ENCODE measurements around the gene DCTN3.
"Not testable (repeated sequence)": the region's sequence is repeated elsewhere in the genome, so short reads cannot be mapped to it uniquely, and the experiment has no call there.

The DCTN3 gene

DNA sequence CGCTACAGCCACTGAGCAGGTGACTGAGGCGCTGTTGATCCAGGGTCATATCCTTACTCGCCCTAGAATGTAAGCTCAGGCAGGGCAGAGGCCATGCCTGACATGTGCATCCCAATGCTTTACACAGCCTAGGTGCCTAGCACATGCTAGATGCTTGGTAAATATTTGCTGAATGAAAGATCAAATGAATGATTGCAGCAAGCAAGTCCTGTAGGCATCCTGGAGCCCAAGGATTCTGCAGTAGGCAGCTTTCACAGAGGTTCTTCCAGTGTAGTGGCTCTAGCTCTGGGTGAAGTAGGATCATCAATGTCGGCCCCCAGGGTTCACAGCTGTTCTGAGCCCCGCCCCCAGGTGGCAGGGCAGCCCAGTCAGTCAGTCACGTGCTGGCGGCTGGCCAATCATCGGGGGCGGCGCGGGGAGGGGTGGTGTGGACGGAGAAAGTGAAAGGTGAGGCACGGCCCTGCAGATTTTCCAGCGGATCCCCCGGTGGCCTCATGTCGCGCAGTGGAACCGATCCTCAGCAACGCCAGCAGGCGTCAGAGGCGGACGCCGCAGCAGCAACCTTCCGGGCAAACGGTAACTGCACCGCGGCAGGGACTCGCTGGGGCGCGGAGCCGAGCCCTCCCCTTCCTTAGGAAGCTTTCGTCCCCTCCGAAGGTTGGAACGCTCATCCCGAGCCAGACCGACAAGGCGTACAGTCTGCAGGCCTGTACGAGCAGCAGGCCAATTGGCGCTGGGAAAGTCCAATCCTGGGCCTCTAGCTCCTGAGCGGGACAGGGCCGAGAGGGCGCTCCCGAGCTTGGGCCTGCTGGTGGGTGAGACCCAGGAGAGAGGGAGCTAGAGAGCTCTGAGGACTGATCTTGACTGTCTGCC, 26.2 kb upstream of the DCTN3 start, which contains the start of gene GALT:
Gene GALT, plus strand, starts transcription at position 465 of the 873 bp plus-strand sequence. Its CDS starts 30 bp downstream, at position 495.
- DNase-seq = peak; percentile 97

DNA sequence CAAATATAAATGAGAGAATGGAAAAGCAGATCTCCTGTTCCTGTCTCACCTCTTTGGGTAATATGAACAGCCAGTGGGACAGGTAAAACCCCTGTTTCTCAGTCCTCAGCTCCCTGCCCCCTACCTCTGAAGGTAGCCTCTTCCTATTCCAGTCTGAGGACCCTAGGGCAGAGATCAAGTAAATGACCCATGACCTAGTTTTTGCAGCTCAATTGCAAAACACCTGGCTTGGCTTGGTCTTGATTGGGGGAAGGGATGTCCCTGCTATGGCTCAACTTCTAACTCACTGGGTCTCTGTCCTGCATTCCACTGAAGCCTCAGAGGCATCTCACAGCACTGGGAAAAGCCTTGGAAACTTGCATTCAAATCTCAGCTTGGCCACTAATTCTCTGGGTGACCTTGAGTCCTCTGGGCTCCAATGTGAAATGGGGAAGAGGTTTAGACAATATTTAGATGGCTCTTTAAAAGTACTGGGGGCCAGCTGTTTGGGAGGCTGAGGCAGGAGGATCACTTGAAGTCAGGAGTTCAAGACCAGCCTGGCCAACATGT, 24.5 kb upstream of the DCTN3 start:
- DNase-seq = no peak

DNA sequence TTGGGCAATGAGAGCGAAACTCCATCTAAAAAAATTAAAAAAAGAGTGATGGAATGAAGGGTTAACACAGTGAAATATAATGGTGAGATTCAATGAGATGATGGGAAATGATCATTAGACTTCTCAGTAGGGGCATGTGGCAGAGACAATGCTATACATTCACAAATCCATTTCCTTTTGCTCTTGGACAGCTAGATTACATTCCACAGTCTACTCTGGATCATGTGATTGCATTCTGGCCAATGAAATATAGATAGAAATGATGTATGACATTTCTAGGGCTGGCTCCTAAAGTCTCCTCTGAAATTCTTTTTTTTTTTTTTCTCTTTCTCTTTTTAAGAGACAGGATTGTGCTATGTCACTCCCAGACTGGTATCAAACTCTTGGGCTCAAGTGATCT, 22.4 kb upstream of the DCTN3 start:
- DNase-seq = no peak

DNA sequence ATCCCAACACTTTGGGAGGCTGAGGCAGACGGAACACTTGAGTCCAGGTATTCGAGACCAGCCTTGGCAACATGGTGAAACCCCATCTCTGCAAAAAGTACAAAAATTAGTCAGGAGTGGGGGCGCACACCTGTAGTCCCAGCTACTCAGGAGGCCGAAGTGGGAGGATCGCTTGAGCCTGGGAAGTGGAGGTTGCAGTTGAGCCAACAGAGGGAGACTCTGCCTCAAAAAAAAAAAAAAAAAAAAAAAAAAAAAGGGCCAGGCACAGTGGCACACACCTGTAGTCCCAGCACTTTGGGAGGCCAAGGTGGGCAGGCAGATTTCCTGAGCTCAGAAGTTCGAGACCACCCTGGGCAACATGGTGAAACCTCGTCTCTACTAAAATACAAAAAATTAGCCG, 19.0 kb upstream of the DCTN3 start:
- DNase-seq = not testable (repeated sequence)

DNA sequence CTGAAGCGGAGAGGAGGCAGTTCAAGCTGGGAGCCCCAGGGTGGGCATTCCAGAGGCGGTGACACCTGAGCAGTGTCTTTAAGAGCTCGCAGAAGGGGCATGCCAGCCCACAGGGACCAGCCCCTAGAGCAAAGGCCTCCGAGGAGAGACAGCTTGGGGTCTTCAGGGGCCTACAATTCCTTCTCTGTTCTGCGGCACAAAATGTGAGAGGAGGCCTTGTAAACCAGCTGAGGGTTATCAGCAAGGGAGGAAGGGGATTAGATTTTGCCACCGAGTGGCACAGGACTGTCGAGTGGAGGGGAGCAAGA, 17.8 kb upstream of the DCTN3 start:
- no peak for DNase-seq

DNA sequence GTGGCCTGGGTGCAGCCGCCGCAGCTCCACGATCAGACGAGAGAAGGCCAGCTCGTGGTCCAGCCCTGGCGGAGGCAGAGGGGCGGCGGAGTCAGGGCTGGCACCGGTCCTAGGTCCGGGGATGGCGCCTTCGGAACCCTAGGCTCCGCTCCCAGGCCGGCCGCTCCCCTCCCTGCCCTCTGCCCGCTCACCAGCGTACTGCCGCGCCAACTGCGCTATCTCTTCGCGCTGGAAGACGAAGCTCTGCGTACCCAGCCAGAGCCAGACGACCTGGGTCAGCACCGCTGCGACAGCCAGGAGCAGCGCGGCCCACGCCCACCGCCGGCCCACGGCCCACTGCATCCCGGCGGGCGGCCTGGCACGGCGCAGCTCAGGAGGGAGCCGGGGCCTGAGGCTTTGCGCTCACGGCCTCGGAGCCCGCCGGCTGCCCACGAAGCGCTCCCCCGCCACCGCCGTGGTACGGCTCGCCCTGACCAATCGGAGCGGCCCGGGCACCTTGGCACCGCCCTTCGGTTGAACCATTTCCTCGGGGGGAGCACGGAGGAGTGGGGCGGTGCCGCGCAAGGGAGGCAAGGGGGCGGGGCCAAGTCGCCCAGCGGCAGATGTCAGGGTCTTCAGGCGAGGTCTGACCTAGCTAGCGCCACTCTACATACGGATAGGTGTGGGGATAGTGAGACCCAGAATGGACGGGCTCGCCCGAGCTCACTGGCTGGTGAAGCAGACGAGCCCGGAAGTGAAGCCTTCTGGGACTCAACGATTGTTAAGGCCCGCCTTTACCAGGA, 17.3 kb upstream of the DCTN3 start, which contains the start of gene SIGMAR1:
Gene SIGMAR1, minus strand, starts transcription at position 432 of the 782 bp plus-strand sequence. Its CDS starts 90 bp downstream, at position 342.
- DNase-seq = peak; percentile 90

DNA sequence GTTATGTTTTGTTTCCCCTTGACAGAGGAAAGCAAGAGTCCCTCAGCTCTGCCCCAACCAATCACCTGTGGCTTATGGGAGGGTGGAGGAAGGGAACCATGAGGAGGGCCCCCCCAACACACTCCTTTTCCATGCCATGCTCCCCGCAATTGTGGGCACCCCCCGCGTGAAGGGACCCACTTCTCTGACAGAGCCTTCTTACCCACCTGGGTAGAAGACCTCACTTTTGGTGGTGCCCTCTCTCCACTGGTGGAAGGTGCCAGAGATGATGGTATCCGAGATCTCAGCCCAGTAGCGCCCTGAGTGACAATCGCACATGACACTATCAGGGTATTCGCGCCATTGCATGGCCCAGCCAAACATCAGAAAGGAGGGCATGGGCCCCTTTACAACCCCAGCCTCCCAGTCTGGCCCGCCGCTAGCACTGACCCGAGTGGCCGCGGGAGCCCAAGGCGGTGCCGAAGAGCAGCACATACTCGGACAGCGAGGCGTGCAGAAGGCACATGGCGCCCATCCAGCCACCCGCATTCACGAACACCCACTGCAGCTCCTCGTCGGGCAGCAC, 16.6 kb upstream of the DCTN3 start:
- no peak for DNase-seq

DNA sequence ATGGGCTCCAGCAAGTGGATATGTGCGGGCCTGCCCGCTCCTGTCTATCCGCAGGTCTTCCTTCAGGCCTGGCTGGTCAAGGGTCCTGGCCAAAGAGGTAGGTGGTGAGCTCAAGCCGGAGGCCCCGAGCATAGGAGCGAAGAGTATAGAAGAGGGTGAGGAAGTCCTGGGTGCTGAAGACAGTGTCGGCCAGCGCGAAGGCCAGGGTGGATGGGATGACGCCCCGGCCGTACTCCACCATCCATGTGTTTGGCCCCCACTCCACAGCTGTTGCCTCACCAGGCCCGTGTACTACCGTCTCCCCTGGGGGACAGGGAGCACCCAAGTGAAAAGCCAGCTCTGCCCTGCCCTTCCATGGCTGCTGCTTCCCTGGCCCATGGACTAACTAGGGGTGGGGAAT, 15.3 kb upstream of the DCTN3 start:
- no peak for DNase-seq

DNA sequence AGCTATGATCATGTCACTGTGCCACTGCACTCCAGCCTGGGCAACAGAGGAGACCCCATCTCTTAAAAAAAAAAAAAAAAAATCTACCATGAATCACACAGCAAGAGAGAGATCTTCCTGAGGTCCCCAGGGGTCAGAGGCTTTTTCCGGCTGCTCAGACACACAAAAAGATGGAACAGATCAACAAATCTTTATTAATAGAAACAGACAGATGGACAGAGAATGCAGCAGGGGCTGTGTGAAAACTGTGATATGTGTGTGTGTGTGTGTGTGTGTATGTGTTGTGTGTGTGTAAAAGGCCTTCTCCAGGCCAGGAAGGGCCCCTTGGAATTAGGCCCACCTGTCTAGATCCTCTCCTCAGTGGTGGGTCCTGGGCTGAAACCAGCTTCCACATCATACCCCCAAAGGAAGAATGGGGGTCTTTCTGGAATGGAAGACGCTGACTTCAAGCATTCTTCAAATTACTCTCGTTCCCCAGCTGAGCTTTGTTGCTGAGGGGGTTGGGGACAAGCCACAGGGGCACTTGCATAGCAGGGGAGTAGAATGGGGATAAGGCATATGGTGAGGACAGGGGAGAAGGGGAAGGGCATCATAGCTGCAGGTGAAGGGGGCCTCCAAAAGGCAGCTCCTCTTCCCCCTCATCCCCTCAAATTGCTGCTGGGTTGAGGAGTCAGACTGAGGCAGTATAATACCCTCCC, 14.4 kb upstream of the DCTN3 start:
- DNase-seq = no peak

DNA sequence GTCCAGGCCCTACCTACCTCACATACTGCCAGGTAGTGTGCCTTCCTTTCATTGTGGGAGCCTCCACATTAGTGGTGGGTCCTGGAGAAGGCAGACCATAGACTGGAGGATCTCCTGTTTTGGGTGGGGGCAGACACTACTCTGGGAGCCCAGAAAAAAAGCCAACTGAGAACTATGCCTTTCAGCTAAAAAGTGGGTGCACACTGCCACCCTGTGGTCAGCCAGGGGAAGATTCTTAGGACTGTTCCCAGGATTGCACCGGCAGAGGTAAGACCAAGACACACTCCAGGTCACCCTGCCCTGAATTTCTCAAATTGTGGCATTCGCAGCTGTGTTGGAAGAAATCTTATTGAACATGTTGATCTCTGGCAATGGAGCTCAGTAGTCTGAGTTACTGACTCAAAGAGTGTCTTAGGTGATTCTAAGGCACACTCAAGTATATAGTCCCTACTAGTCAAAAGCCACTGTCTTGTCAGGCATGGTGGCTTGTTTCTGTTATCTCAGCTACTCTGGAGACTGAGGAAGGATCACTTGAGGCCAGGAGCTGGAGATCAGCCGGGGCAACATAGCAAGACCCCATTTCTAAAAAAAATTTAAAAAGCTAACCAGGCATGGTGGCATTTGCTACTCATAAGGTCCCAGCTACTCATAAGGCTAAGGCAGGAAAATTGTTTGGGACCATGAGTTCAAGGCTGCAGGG, 13.7 kb upstream of the DCTN3 start:
- DNase-seq = peak; percentile 72

DNA sequence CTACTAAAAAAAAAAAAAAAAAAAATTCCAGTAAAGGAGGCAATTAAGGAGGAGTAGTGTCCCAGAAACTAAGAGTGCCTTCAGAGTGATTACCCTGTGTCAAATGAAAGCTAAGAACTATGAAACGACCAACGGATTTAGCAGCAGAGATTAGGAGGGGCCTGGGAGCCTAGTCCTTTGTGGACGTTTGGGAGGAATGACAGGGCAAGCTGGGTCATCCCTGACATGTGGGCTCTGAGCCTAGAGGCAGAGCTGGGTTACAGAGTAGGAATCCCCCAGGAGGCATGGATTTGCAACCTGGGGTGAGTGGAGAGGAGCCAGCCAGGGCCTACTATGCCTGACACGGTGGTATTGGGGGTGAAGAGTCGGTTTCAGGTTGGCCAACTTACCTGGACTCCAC, 12.9 kb upstream of the DCTN3 start:
- DNase-seq = no peak

DNA sequence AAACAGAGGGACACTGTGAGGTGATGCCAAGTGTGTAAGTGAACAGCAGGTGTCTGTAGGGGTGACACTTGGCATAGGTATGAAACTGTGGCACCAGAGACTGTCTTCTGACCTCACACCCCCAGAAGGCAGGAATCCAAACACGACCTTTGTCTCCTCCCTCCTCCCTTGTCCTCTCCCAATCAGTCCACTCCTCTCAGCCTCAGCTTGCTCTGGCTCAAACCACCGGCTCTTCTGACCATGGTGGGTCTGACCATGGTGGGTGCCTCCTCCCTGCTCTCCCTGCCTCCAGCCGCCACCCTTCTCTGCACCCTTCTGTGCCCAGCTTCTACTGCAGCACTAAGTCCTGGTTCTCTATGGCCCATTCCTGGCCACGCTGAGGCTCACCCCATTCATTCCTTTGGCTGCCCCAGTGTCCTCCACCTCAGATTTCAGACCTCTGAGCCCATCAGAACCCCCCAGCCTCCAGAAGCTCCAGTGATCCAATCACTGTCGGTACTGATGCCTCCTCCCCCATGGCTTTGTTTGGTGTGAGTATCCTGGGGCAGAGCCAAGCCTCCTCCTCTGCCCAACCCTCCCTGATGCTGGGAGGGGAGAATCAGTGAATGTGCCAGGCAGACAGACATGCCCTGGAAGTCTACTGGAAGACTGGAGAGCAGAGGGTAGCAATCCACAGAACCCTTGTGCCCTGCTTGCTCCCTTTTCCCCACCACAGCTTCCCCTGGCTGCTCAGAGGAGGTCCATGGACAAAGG, 10.3 kb upstream of the DCTN3 start:
- DNase-seq = no peak

DNA sequence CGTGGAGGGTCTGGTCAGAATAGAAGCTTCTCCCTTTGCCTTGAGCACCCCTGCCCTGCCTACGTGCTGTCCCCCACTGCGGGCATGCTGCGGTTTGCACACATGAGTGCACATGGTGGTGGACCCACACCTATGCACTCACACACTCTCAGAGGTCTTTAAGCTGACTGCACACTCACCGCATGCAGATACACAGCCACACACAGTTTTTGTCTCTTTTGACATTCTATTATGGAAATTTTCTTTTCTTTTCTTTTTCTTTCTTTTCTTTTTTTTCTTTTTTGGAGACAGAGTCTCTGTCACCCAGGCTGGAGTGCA, 9.2 kb upstream of the DCTN3 start:
- no peak for DNase-seq

DNA sequence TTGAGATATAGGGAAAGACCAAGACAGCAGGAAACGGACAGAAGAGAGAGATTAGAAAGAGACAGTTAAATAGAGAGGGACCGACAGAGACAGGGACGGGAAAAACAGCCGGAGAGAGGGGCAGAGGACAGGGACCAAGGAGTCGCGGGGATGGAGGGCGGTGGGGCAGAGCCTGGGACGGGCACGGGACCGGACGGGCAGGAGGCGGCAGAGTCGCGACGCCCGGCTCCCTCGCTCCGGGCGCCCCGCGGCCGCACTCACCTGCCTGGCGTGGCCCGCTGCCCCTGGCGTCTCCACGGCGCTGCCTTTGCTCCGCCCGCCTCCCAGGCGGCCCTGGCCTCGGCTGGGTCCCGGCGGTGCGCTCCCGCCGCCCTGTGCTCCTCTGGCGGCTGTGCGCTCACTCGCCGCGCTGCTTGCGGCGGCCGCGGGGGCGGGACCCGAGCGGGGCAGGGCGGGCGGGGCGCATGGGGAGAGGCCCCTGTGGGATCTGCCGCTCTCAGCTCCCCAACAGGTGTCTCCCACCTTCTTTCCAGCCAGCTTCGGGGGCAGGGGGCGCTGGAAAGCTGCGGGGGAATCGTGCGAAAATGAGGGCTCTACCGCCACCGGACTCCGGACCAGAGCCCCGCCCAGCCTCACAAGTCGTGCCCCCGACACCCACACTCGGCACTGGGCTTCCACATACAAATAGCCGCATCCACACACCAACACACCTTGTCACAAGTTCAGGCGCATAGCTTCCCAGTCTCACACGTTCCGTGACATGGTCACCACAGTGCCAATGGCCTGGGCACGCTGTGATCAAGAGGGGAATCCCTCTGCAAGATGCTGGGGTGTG, 8.6 kb upstream of the DCTN3 start, which contains the start of gene ARID3C:
Gene ARID3C, minus strand, starts transcription at position 411 of the 835 bp plus-strand sequence. CDS start 1,052 bp downstream, outside the sequence.
- peak; percentile 40 for DNase-seq

DNA sequence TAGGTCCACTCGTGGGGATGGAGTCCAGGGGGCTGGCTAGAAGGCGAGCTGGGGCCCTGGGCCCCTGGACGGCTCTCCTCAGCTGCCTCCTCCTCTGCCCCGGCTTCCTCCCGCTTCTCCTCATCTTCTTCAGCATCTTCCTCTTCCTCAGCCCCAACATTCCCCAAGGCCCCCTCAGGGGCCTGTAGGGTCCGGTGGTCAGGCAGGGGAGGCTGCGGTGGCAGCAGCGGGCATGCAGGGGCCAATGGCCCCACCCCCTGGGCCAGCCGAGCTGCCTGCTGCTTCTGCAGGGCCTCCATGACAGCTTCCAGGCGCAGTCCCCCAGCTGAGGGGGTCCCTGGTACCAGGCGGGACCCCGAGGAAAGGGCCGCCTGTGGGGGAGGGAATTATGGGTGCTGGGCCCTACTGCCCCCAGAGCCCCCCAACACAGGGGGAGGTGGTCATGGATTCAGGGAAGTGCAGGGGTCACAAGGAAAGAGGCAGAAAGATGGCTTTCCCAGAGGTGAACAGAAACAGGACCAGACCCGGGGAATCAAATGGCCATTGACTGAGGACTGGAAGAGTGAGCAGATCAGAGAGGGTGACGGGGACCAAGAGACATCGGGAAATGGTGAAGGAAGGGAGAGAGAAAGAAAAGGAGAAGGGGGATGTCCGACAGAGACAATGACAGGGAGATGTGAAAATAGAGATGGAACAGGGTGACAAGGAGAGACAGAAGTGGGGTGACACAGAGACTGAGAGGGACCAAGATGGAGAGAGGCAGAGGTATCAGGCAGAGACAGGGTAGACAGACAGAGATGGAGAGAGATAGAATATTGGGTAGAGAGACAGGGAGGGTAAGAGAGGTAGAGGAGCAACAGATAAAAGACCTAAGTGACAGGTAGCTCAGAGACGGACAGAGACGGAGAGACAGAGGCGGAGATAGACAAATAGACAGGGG, 7.7 kb upstream of the DCTN3 start:
- DNase-seq = no peak

DNA sequence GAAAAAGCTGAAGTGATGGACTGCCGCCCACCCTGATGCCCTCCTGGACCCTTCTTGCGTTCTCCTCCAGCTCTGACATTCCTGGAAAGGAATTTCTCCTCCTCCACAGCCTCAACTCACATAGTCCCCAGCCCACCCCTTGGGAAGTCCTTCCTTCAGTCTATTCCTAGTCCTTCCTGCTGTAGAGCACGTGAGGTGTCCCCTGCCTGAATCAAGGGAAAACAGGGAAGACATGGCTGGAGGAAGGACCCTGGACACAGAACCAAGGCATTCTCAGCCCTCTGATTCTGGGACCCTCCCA, 4.8 kb upstream of the DCTN3 start:
- DNase-seq = no peak

DNA sequence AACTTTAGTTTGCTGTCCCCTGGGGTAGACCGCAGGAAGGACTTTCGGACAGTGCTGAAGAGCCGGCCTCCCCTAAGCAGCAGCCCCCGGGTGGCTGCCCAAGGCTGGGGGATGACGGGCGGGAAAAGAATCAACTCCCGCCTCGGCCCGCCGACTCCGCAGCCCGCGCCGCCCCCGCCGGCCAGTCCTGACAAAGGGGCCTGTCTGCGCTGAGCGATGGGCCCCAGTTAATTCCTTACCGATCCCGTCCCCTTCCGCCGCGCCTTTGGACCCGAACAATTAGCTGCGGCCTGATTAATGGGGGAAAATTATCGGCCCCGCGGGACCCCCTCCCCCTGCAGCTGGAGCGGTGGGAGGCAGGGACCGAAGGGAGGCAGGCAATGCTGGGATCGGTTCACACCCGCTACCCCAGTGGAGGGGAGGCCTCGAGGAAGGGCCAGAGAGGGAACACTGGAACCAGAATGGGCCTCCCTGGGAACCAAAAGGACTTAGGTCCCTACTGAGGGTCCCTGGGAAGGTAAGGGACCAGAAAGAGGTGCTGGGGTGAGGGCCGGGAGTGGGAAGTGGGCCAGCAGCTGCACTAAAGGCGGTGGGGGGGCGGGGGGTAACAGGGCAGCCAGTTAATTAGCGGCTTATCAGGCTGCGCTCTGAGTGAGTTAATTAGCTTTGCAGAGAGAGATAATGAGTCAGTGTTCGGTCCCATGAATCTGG, 4.3 kb upstream of the DCTN3 start:
- no peak for DNase-seq

DNA sequence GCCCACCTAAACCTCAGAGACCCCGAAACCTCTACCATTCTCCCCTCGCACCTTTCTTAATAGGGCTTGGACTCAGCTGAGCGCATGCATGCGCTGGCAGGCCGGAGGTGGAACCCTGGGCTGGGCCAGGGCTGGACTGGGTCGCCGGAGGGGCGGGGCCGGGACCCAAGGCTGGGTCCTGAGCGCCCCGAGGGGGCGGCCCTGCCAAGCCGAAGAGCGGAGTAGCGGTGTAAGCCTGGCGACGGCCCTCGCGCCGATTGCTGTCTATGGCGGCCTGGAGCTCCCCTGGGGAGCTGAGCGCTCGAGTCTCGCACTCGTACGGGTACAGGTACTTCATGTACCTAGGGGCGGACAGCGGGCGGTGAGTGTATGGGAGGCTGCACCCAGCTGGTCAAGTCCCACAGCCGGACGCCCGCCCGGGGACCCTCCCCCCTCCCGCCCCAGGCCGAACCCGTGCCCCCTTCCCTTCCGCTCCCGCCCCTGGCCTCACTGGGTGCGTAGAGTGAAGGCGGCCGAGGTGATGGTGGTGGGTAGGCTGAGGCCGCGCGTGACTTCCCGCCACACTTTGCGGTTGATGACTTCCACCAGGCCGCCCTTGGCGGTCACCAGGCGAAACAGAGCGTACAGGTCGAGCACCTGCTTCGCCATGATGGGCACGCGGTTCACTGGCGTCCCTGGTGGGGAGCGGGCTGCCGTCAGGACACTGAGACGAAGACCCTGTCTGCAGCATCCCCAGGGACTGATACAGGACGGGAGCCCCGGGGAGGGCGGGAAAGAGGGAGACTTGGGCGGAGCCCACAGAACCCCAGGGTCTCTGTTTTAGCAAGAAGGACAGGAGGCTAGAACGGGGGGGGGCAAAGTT, 3.3 kb upstream of the DCTN3 start:
- DNase-seq = no peak
